H9 (cell line): ENCODE data around the gene IGSF10. TPM values are rescaled to one million over a fixed set of nuclear protein-coding genes. Genes with fewer than 3 reads are reported as not detected.

Source experiments
- DNase-seq: peaks from one replicate; pipeline ENCODE4 v3.0.0-alpha.2; 2017
- H2AFZ ChIP-seq: one replicate; pipeline ENCODE4 v1.6.1; 2013; ENCODE audit warnings: mild to moderate bottlenecking, low read length, control low read depth, moderate library complexity
- H2AK5ac ChIP-seq: 2 replicates; pipeline ENCODE4 v1.6.1; 2013; ENCODE audit warnings: low read length, control low read depth, mixed read lengths; ENCODE audit not compliant: insufficient read length
- H2BK120ac ChIP-seq: one replicate; pipeline ENCODE4 v1.6.1; 2013; ENCODE audit warnings: low read depth, mild to moderate bottlenecking, low read length, control low read depth, inconsistent platforms; ENCODE audit not compliant: poor library complexity, severe bottlenecking
- H2BK12ac ChIP-seq: 2 replicates; pipeline ENCODE4 v1.6.1; 2013; ENCODE audit warnings: low read length, control low read depth, mixed read lengths, low read depth; ENCODE audit not compliant: insufficient read length
- H2BK15ac ChIP-seq: 2 replicates; pipeline ENCODE4 v1.6.1; 2013; ENCODE audit warnings: low read depth, low read length, control low read depth
- H2BK20ac ChIP-seq: one replicate; pipeline ENCODE4 v1.6.1; 2013; ENCODE audit warnings: low read depth, mild to moderate bottlenecking, low read length, control low read depth, inconsistent platforms; ENCODE audit not compliant: poor library complexity, severe bottlenecking
- H2BK5ac ChIP-seq: 2 replicates; pipeline ENCODE4 v1.6.1; 2013; ENCODE audit warnings: low read length, control low read depth, mixed read lengths; ENCODE audit not compliant: insufficient read length
- H3K14ac ChIP-seq: 2 replicates; pipeline ENCODE4 v1.6.1; 2013; ENCODE audit warnings: low read length, control low read depth; ENCODE audit not compliant: insufficient read depth
- H3K18ac ChIP-seq: 2 replicates; pipeline ENCODE4 v1.6.1; 2013; ENCODE audit warnings: low read depth, mild to moderate bottlenecking, mixed read lengths, low read length, control low read depth; ENCODE audit not compliant: insufficient read length
- H3K23ac ChIP-seq: 2 replicates; pipeline ENCODE4 v1.6.1; 2013; ENCODE audit warnings: low read length, control low read depth, mixed read lengths, low read depth; ENCODE audit not compliant: insufficient read length
- H3K23me2 ChIP-seq: 2 replicates; pipeline ENCODE4 v1.6.1; 2013; ENCODE audit warnings: low read depth, mild to moderate bottlenecking, mixed read lengths, low read length, control low read depth; ENCODE audit not compliant: insufficient read length, poor library complexity, severe bottlenecking
- H3K27ac ChIP-seq: 2 replicates; pipeline ENCODE4 v1.5.1; 2013; ENCODE audit warnings: low read length, control low read depth, mixed read lengths, low read depth; ENCODE audit not compliant: insufficient read length
- H3K27me3 ChIP-seq: 2 replicates; pipeline ENCODE4 v1.6.1; 2013; ENCODE audit warnings: low read length, control low read depth, inconsistent platforms; ENCODE audit not compliant: insufficient read depth
- H3K4ac ChIP-seq: 2 replicates; pipeline ENCODE4 v1.6.1; 2013; ENCODE audit warnings: low read depth, mild to moderate bottlenecking, control low read depth, inconsistent platforms, low read length, moderate library complexity
- H3K4me1 ChIP-seq: 2 replicates; pipeline ENCODE4 v1.6.1; 2013; ENCODE audit warnings: low read length, control low read depth, inconsistent platforms; ENCODE audit not compliant: insufficient read depth
- H3K4me2 ChIP-seq: 2 replicates; pipeline ENCODE4 v1.6.1; 2013; ENCODE audit warnings: low read length, control low read depth, mixed read lengths; ENCODE audit not compliant: insufficient read length, insufficient read depth
- H3K56ac ChIP-seq: 2 replicates; pipeline ENCODE4 v1.6.1; 2013; ENCODE audit warnings: low read depth, mild to moderate bottlenecking, mixed read lengths, low read length, control low read depth; ENCODE audit not compliant: insufficient read length
- H3K79me1 ChIP-seq: 2 replicates; pipeline ENCODE4 v1.6.1; 2013; ENCODE audit warnings: low read depth, mild to moderate bottlenecking, moderate library complexity, low read length, control low read depth, inconsistent platforms; ENCODE audit not compliant: insufficient read depth, poor library complexity, severe bottlenecking
- H3K79me2 ChIP-seq: 2 replicates; pipeline ENCODE4 v1.6.1; 2013; ENCODE audit warnings: low read length, control low read depth, inconsistent platforms; ENCODE audit not compliant: insufficient read depth
- H3K9ac ChIP-seq: 2 replicates; pipeline ENCODE4 v1.6.1; 2013; ENCODE audit warnings: low read length, control low read depth, mixed read lengths; ENCODE audit not compliant: insufficient read length; ENCODE audit errors: extremely low read depth
- H3K9me3 ChIP-seq: one replicate; pipeline ENCODE4 v1.6.1; 2013; ENCODE audit warnings: low read depth, low read length, inconsistent platforms; ENCODE audit not compliant: control insufficient read depth
- H3T11ph ChIP-seq: one replicate; pipeline ENCODE4 v1.6.1; 2013; ENCODE audit warnings: mild to moderate bottlenecking, low read length, control low read depth, inconsistent platforms
- H4K20me1 ChIP-seq: one replicate; pipeline ENCODE4 v1.6.1; 2013; ENCODE audit not compliant: control insufficient read depth, insufficient read length, insufficient read depth
- H4K5ac ChIP-seq: 2 replicates; pipeline ENCODE4 v1.6.1; 2013; ENCODE audit warnings: low read depth, mild to moderate bottlenecking, mixed read lengths, low read length, control low read depth; ENCODE audit not compliant: insufficient read length
- H4K8ac ChIP-seq: replicated peaks from 2 replicates; pipeline ENCODE4 v1.6.1; 2013; ENCODE audit warnings: low read length, control low read depth, mixed read lengths, low read depth; ENCODE audit not compliant: insufficient read length
- H4K91ac ChIP-seq: 2 replicates; pipeline ENCODE4 v1.6.1; 2013; ENCODE audit warnings: low read depth, mild to moderate bottlenecking, moderate library complexity, mixed read lengths, low read length, control low read depth; ENCODE audit not compliant: insufficient read length
- H3K27ac Mint-ChIP-seq, 3 experiments: 2 replicates in 2 of 3; 3 replicates in 1 of 3; pipeline ENCODE4 v1.8.0; 2020 to 2021; ENCODE audit warnings: mixed read lengths in 3 of 3, mild to moderate bottlenecking in 1 of 3, moderate library complexity in 1 of 3
- H3K27me3 Mint-ChIP-seq: 2 replicates; pipeline ENCODE4 v1.8.0; 2021; ENCODE audit warnings: low read depth, mild to moderate bottlenecking, moderate library complexity, mixed read lengths
- H3K36me3 Mint-ChIP-seq, 3 experiments: 2 replicates in 2 of 3; 3 replicates in 1 of 3; pipeline ENCODE4 v1.8.0; 2020 to 2021; ENCODE audit warnings: low read depth in 3 of 3, mixed read lengths in 3 of 3; ENCODE audit not compliant: insufficient read depth in 1 of 3
- H3K4me1 Mint-ChIP-seq, 2 experiments: 2 replicates each; pipeline ENCODE4 v1.8.0; 2020; ENCODE audit warnings: mixed read lengths in 2 of 2
- H3K4me3 Mint-ChIP-seq, 2 experiments: 2 replicates in 1 of 2; 3 replicates in 1 of 2; pipeline ENCODE4 v1.8.0; 2020 to 2021; ENCODE audit warnings: mild to moderate bottlenecking in 2 of 2, mixed read lengths in 2 of 2, moderate library complexity in 1 of 2
- H3K9me3 Mint-ChIP-seq, 2 experiments: 2 replicates in 1 of 2; 3 replicates in 1 of 2; pipeline ENCODE4 v1.8.0; 2020; ENCODE audit warnings: mild to moderate bottlenecking in 2 of 2, mixed read lengths in 2 of 2, moderate library complexity in 1 of 2
- WGBS: extraction: QIAGEN DNeasy Blood & Tissue Kit; methylation state at CpG from one replicate; pipeline ENCODE4 v1.1.7; 2013; ENCODE audit warnings: missing lambda C conversion rate, low lambda C conversion rate, mixed read lengths; ENCODE audit not compliant: insufficient read length; ENCODE audit errors: extremely low coverage; 5-methylcytosine and 5-hydroxymethylcytosine counted together
- total RNA-seq: library from RNA; stranded (reverse); gene quantifications from 2 replicates; pipeline ENCODE4 v1.2.1, GENCODE V29; 2021
- TF ChIP-seq, protein P1 (sequence below): fragments of 200-600 bp; sonication (generic); conservative IDR thresholded peaks from 3 replicates; pipeline ENCODE4 v1.8.0; 2021; ENCODE audit warnings: antibody characterized with exemption, mild to moderate bottlenecking

IGSF10 gene
- total RNA-seq, 1 experiment from 2014 or later: 0.20 TPM

DNA sequence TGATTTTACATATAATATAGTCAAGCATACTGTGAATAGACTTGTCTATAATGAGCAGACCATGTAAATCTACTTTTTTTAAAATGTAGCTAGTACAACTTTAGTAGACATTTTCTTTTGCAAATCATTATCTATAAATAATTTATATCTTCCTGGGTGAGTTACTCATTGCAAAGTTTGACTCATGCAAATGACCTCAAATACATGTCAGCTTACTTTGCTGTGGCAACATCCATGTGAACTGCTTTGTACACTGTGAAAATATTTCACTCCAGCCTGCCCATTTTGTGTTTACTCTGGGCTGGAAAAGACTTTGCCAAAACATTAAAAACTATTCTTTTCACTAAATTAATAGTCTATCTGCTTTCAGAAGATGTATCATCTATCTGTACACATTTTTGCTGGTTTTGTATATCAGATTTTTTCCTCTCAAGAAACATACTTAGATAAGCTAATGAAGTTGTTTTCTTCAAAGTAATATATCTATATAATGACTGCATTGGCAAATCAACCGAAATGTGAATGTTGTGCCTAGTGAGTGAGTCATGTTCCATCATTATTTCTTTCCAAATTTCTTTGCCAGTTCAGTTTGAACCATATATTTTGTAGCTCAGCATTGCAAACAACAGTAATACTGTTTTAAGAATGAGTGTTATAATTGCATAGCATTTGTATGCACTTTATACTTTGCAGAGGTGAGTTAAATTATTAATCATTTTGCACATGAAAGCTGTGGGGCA is 26.5 kb downstream of the IGSF10 start:
- H3K4me1 ChIP-seq: 0 out of 2 replicates have a peak, but pooled peaks cover 6% of the 10 kb centered on the region
- H3K79me1 ChIP-seq: no peaks in the 10 kb centered on the region
- peaks cover 21 to 22% of the 10 kb centered on the region in 2 experiments for H3K4me1 Mint-ChIP-seq
- no peak overlapping the region for H4K5ac ChIP-seq
- no peak overlapping the region for H2AK5ac ChIP-seq
- no CpG with 5 or more reads among the region's 1 CpG for WGBS
- no peaks in the 10 kb centered on the region for H3K23me2 ChIP-seq
- H2BK120ac ChIP-seq: no peak overlapping the region
- TF ChIP-seq, protein P1, sequence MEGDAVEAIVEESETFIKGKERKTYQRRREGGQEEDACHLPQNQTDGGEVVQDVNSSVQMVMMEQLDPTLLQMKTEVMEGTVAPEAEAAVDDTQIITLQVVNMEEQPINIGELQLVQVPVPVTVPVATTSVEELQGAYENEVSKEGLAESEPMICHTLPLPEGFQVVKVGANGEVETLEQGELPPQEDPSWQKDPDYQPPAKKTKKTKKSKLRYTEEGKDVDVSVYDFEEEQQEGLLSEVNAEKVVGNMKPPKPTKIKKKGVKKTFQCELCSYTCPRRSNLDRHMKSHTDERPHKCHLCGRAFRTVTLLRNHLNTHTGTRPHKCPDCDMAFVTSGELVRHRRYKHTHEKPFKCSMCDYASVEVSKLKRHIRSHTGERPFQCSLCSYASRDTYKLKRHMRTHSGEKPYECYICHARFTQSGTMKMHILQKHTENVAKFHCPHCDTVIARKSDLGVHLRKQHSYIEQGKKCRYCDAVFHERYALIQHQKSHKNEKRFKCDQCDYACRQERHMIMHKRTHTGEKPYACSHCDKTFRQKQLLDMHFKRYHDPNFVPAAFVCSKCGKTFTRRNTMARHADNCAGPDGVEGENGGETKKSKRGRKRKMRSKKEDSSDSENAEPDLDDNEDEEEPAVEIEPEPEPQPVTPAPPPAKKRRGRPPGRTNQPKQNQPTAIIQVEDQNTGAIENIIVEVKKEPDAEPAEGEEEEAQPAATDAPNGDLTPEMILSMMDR: no peak
- H4K8ac ChIP-seq: no peak overlapping the region
- no peak overlapping the region for H3K27ac ChIP-seq
- DNase-seq: no peak
- H3K4ac ChIP-seq: no peak overlapping the region
- no peak overlapping the region for H2BK15ac ChIP-seq
- H3K27me3 Mint-ChIP-seq: no peaks in the 10 kb centered on the region; the same call in 1 of the 2 replicates
- H3K27ac Mint-ChIP-seq: no peak overlapping the region
- no peaks in the 10 kb centered on the region for H3K27me3 ChIP-seq
- peaks cover 0 to 5% of the 10 kb centered on the region in 2 experiments; a peak in 3 of 5 replicates for H3K9me3 Mint-ChIP-seq
- no peak overlapping the region for H4K91ac ChIP-seq
- H3K4me2 ChIP-seq: no peak overlapping the region
- no peak overlapping the region for H2BK20ac ChIP-seq
- H3T11ph ChIP-seq: no peak overlapping the region
- no peak overlapping the region for H3K14ac ChIP-seq
- no peak overlapping the region for H3K4me3 Mint-ChIP-seq
- no peak overlapping the region for H3K23ac ChIP-seq
- no peaks in the 10 kb centered on the region for H3K79me2 ChIP-seq
- no peak overlapping the region for H2BK12ac ChIP-seq
- H3K56ac ChIP-seq: no peak overlapping the region
- H2AFZ ChIP-seq: no peak overlapping the region
- H3K9me3 ChIP-seq: no peaks in the 10 kb centered on the region
- no peaks in the 10 kb centered on the region for H4K20me1 ChIP-seq
- H3K18ac ChIP-seq: no peak overlapping the region
- H3K36me3 Mint-ChIP-seq: peaks cover 5 to 21% (median 15%) of the 10 kb centered on the region in 3 experiments
- no peak overlapping the region for H3K9ac ChIP-seq
- H2BK5ac ChIP-seq: no peak overlapping the region
